Endometrium (tissue), 2 donors: ENCODE results near the gene DBNL.

Experiments
- FAIRE-seq: peaks from 2 replicates; lab custom pipeline; 2012; peaks lifted over from hg19 to GRCh38; lab: Jason Lieb, UNC
- donor health status: control.
- donor health status: control.

Gene DBNL

DNA sequence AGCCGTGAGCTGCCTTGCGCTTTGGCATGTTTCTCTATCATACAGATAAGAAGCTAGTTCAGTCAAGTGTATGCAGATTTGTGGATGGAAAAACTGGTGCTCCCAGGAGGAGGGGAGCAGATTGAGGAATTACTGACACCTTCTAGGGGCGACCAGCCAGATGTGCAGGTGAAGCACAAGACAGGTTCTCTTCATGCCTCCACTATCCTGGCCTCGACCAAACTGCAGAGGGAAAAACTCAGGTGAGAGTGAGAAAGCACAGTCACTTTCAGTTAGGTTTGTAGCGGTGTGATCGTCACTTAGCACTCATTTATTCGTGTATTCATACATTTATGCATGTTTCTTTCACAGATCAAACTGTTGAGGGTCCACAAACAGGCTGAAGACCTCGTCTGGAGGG lies 600 bp upstream of the DBNL start:
- FAIRE-seq: no peak

DNA sequence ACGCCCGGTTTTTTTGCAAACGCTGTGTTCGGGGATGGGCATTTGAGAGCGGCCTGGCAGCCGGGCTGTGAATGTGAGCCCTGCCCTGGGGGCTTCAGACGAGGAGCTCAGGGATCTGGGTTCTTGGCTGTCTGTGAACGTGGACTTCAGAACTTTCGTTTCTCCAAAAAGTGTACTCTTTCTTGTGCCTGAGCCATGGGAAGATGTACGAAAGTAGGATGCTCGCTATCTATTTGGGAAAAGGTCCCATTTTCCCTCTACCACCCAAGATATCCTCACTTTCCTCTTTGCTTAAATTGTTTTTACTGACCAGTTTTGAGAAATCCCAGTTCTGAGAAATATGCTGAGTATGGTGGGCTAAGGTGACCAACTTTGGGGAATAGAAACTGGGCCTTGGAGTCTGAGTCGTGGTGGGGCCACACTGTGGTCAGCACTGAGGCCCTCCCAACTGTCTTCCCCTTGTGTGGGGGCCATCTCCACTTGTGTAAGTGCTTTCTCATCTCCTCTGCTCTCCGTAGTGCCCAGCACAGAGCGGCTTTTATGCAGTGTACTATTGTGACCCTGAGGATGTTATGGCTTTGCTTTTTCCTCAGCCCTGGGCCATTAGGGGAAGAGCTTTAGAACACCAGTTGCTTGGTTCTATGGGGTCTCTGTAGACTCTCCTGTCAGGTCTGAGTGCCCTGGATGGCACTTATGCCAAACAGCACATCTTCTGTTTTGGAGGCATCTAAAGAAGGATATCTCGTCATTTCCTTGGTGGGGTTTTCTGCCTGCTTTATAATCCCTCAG lies 918 bp downstream of the DBNL start:
- FAIRE-seq: no peak

- no peak for FAIRE-seq
These were observed 2.0 kb downstream of the DBNL start for GRCh38 chr7:44046321-44047061.

- no peak for FAIRE-seq
These were observed 3.7 kb downstream of the DBNL start for GRCh38 chr7:44048031-44048795.

- no peak for FAIRE-seq
These were observed 5.8 kb downstream of the DBNL start for GRCh38 chr7:44050121-44050914.

DNA sequence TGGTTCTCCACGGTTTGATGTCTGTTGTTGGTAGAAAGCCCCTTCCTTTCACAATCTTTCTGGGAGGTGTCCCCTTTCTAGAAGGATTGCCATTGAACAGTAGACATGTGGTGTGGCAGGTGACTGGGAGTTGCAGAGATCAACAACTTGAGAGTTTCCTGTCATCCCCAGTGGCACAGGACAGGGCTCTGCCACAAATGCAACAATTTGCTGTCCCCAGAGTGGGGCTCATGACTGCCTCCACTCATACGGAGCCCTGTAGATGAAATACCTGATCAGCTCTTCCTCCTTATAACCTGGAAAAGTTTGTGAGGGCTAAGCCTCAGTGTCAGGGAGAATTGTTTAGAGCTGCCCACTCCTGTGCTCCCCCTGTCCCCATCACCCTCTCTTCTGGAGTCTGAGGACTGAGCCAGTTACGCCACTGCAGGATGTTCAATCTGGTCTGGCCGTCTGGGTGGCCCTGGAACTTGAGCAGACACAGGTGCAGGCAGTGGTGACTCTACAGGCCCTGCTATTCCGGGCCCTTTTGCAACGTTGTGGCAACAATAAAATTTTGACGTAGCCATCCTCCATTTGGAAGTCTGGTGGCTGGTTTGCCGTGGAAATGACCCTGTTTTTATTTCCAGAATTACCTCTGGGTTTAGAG lies 6.5 kb downstream of the DBNL start:
- no peak for FAIRE-seq

DNA sequence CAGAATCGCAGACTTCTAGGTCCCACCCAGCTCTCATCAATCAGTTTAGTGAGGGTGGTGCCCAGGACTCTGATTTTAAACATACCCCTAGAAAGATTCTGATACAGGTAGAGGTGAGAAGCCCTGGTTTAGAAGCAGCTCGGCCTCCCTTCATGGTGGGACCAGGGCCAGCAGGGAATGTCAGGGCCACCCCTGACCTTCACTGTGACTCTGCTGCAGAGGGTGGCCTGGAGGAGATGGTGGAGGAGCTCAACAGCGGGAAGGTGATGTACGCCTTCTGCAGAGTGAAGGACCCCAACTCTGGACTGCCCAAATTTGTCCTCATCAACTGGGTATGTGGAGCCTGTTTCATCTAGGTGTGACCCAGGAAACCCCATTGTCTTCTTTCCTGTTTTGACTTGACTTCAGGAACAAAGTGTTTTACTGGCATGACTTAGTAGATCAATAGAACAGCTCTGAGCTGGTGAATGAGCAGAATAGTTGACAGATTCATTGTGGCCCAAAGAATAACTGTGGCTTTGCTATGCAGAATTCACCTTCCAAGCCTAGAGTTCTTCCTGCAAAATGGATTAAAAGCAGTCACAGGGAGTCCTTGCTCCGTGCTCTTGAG lies 7.2 kb downstream of the DBNL start:
- no peak for FAIRE-seq

- no peak for FAIRE-seq
These were observed 8.4 kb downstream of the DBNL start for GRCh38 chr7:44052771-44053365.

GRCh38 chr7:44056681-44057080 lies 12.2 kb downstream of the DBNL start:
- FAIRE-seq: no peak

GRCh38 chr7:44057181-44057848 lies 12.8 kb downstream of the DBNL start:
- FAIRE-seq: no peak

DNA sequence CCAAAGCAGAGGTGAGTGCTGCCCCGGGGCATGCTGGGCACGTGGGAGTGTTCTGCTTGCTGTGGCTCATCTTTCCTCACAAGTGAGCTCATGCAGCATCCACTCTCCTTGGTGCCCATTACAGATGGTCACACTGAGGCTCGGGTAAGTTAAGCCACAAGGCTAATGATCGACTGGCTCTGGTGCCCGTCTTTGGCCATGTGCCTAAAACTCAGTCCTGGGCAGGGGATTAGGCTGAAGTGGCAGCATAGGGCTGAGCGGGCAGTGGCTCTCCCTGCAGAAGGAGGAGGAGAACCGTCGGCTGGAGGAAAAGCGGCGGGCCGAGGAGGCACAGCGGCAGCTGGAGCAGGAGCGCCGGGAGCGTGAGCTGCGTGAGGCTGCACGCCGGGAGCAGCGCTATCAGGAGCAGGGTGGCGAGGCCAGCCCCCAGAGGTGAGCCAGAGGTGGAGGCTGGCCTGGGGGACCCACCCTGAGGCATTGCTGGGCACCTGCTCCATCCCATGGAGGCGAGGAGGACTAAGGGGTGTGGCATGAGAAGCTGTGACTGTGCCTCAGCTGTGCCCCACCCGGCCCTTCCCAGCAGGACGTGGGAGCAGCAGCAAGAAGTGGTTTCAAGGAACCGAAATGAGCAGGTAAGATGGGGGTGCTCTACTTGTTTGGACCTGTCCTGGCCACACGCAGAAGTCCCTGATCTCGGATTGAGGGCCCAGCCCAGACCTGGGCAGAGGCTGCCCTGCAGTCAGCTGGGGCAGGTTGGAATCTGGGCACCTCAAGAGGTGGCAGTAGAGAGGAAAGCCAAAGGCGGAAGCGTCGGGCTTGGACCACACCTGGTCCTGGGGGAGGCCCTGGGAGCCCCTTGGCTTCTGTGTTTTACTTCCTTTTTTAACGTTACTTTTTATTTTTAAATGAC lies 13.6 kb downstream of the DBNL start:
- FAIRE-seq: no peak

DNA sequence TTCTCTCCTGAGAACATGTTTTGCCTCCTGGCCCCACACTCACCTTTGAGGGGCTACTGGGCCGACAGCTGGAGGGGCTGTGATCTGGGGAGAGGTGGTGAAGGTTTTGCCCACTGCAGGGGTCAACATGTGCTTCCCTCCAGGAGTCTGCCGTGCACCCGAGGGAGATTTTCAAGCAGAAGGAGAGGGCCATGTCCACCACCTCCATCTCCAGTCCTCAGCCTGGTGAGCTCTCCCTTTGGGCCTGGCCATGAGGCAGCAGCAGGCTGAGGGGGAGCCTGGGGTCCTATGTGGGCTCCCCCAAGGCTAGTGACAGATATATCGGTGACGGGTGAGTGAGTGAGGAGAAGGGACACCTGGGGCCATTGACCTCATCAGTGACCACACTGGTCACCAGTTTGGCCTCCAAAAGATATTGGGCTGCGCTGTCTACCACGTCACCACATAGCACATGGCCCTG lies 14.3 kb downstream of the DBNL start:
- FAIRE-seq: no peak

DNA sequence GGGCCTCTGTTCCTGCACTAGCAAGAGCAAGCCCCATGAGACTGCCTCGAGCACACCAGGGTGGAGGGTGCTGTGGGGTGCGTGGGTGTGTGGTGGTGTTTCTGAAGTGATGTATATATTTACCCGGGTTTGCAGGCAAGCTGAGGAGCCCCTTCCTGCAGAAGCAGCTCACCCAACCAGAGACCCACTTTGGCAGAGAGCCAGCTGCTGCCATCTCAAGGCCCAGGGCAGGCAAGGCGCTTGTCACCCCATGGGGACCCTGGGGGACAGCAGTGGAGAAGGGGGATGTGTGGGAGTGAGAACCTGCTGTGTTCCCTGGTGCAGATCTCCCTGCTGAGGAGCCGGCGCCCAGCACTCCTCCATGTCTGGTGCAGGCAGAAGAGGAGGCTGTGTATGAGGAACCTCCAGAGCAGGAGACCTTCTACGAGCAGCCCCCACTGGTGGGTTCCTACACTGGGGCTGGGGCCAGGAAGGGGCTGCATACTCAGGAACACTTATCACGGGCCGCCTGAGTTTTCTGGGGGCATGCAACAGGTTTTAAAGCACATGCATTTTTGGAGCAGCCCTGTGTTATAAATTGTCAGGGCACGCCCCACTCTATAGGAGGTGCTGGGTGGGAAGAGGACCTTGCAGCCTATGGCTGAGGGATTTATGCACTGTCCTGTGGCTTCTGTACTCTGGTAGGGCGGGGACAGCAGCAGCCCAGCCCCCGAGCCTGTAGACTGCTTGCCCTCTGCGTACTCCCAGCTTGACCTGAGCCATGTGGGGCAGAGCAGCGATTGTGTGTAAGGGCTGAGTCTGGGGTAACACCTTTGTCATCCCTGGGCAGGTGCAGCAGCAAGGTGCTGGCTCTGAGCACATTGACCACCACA lies 15.0 kb downstream of the DBNL start:
- no peak for FAIRE-seq

- no peak for FAIRE-seq
These were observed 15.8 kb downstream of the DBNL start for GRCh38 chr7:44060091-44060947.

GRCh38 chr7:44060948-44061644 lies 16.6 kb downstream of the DBNL start:
- FAIRE-seq: no peak

DNA sequence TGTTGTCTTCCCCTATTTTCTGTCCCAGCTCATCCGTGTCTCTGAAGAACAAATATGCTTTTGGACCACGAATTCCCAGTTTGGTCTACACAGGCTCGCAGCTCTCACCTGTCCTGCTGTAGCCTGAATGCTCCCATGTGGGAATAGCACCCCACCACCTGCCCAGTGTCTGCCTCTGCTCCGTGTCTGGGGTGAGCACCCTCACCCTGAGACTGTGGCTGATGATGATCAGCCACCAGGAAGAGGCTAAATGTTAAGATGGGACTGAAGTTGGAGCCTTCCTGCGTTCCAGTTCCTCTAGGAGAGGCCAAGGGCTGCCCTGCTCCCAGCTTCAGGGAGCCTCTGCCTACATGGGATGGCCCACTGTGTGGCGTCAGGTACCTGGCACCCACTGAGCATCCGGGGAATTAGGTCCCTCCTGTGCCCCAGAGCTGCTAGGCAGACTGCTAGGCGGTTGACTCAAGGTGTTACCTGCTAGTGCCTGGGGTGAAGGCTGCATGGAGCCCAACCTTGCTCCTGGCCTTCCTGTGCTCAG lies 17.2 kb downstream of the DBNL start:
- no peak for FAIRE-seq
